AG09309 (cell line): Measurements from ENCODE around the gene MAGEA4.

ENCODE experiments used
- DNase-seq: peaks from one replicate; pipeline ENCODE4 v3.0.0-alpha.2; 2010; ENCODE audit warnings: low read depth
- H3K4me3 ChIP-seq: 2 replicates; pipeline ENCODE4 v1.5.1; 2011; ENCODE audit warnings: mild to moderate bottlenecking, low read depth, low read length, moderate library complexity; ENCODE audit not compliant: control insufficient read depth
- CTCF ChIP-seq: IDR thresholded peaks from 2 replicates; pipeline ENCODE4 v1.5.1; 2011; ENCODE audit warnings: mild to moderate bottlenecking, low read depth, low read length, inconsistent platforms; ENCODE audit not compliant: insufficient read depth, control insufficient read depth; ENCODE audit errors: missing control alignments

MAGEA4 gene

GRCh38 chrX:151973851-151974335 lies 61.2 kb downstream of the MAGEA4 start:
- H3K4me3 ChIP-seq = peak overlapping the region; percentile 61
- no peak for DNase-seq
- no peak for TF ChIP-seq CTCF
